NCI-H1436 treated with DMSO at 0.1 percent for 48 hours (cell line): ENCODE measurements around the gene NALF2.

Experiments used
- DNase-seq: peaks from one replicate; lab custom pipeline; 2025; lab: John Stamatoyannopoulos, UW

Gene NALF2

GRCh38 chrX:69530306-69530705, 26.2 kb downstream of the NALF2 start:
- DNase-seq, result no peak

GRCh38 chrX:69531031-69531755, 27.1 kb downstream of the NALF2 start:
- DNase-seq, result no peak

GRCh38 chrX:69535661-69536060, 31.5 kb downstream of the NALF2 start:
- no peak for DNase-seq

GRCh38 chrX:69538321-69538876, 34.3 kb downstream of the NALF2 start:
- DNase-seq, result no peak

DNA sequence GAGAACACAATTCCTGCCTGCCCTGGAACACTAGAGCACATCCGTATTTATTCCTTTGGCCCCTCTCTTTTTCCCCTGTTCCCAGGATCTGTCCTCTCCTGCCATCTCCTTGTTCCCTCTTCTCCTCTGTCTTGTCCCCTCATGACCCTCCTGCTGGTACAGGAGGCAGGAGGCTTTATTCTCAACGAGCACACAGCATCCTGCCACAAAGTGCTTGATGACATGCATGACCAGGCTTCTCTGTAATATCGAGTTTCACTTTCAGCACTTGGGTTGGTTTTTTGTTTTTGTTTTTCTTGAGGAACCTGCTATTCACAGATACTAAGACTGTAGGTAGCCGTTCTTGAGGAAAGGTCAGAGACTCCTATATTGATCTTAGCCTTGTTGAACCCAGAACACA, 35.3 kb downstream of the NALF2 start:
- DNase-seq, result no peak

- DNase-seq, result no peak
Measured at GRCh38 chrX:69541956-69542355, 37.8 kb downstream of the NALF2 start.

- DNase-seq, result no peak
Measured at GRCh38 chrX:69543572-69543971, 39.4 kb downstream of the NALF2 start.

- DNase-seq, result no peak
Measured at GRCh38 chrX:69546417-69546816, 42.3 kb downstream of the NALF2 start.

GRCh38 chrX:69546978-69547377, 42.9 kb downstream of the NALF2 start:
- DNase-seq, result no peak

DNA sequence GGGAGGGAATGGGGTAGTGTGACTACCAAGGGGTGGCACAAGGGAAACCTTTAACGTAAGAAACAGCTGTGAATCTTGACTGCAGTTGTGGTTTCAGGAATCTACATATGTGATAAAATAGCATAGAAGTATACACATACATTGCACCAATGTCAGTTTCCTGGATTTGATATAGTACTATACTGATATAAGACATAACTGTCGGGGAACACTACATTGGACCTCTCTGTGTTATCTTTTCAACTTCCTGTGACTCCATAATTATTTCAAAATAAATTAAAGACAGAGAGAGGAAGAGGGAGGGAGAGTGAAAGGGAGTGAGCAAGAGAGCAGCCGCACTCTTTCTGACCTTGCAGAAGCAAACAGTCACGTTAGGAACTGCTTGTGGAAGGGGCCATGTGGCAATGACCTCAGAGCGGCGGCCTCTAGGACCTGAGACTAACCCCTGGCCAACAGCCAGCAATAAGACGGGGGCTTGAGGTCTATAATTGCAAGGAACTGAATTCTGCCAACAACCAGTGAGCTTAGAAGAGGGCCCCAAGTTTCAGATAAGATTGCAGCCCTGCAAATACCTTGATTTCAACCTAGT, 47.4 kb downstream of the NALF2 start:
- DNase-seq, result no peak

DNA sequence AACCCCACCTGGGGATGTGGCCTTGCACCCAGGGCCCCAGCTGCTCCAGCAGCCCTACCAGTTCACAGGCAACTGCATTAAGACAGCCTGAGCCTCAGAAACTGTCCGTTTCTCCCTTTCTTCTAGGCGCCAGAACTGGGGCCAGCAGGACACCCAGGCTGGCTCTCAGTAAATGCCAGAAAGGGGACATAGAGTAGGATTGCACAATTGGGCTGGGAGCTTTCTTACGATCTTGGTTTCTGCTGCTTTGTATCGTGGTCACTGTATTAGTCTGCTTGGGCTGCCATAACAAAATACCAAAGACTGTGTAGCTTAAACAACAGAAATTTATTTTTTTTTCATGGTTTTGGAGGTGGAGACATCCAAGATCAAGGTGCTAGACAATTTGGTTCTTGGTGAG, 48.4 kb downstream of the NALF2 start:
- DNase-seq, result no peak
